H1 (cell line): ENCODE data around the gene MMP25. TPM values are rescaled to one million over a fixed set of nuclear protein-coding genes. Genes with fewer than 3 reads are reported as not detected.

Source experiments
- CTCF ChIA-PET: fragments of 300-600 bp; sonication (Branson Sonifier 250); formaldehyde crosslinking; loops from one replicate; lab custom pipeline; 2021; ENCODE audit not compliant: partially characterized antibody; lab: Charles Lee
- POLR2A ChIA-PET: fragments of 300-600 bp; sonication (Branson Sonifier 250); formaldehyde crosslinking; loops from one replicate; lab custom pipeline; 2021; ENCODE audit warnings: inconsistent platforms; ENCODE audit not compliant: partially characterized antibody; lab: Charles Lee
- DNase-seq, 2 experiments: peaks; one replicate each; pipeline versions ENCODE4 v3.0.0 to v3.0.0-alpha.2; 2010 to 2022; ENCODE audit warnings: low spot score in 2 of 2, low read depth in 1 of 2, mixed read lengths in 1 of 2
- FAIRE-seq: peaks from 2 replicates; lab custom pipeline; 2011; peaks lifted over from hg19 to GRCh38; lab: Jason Lieb, UNC
- H2AFZ ChIP-seq: 2 replicates; pipeline ENCODE4 v1.8.1; 2012; ENCODE audit warnings: low read length, inconsistent platforms
- H2AK5ac ChIP-seq: 2 replicates; pipeline ENCODE4 v1.6.1; 2013; ENCODE audit warnings: low read depth, low read length
- H2BK120ac ChIP-seq: replicated peaks from 2 replicates; pipeline ENCODE3; 2013; ENCODE audit warnings: low read depth, low read length, inconsistent platforms
- H2BK12ac ChIP-seq: 2 replicates; pipeline ENCODE4 v1.6.1; 2013; ENCODE audit warnings: low read depth, low read length
- H2BK15ac ChIP-seq: 2 replicates; pipeline ENCODE4 v1.6.1; 2013; ENCODE audit warnings: low read length
- H2BK20ac ChIP-seq: 2 replicates; pipeline ENCODE4 v1.6.1; 2013; ENCODE audit warnings: low read length
- H2BK5ac ChIP-seq: 2 replicates; pipeline ENCODE4 v1.6.1; 2013; ENCODE audit warnings: low read depth, low read length
- H3K14ac ChIP-seq: 2 replicates; pipeline ENCODE4 v1.6.1; 2013; ENCODE audit warnings: inconsistent platforms; ENCODE audit not compliant: insufficient read length
- H3K18ac ChIP-seq: 2 replicates; pipeline ENCODE4 v1.6.1; 2013; ENCODE audit warnings: low read length; ENCODE audit errors: extremely low read depth
- H3K23ac ChIP-seq: 2 replicates; pipeline ENCODE4 v1.6.1; 2013; ENCODE audit warnings: inconsistent platforms; ENCODE audit not compliant: insufficient read length
- H3K23me2 ChIP-seq: 2 replicates; pipeline ENCODE4 v1.6.1; 2013; ENCODE audit warnings: low read depth, low read length
- H3K27ac ChIP-seq: 2 replicates; pipeline ENCODE4 v1.6.1; 2011; ENCODE audit warnings: low read depth, low read length, inconsistent platforms
- H3K27me3 ChIP-seq, 4 experiments: replicated peaks in 1 of 4; 1 replicate in 1 of 4; 2 replicates in 3 of 4; pipeline versions ENCODE4 v1.6.1 to v1.8.1; 2011 to 2013; ENCODE audit warnings: low read length in 3 of 4, mild to moderate bottlenecking in 3 of 4, inconsistent platforms in 2 of 4, mixed read lengths in 2 of 4, moderate library complexity in 1 of 4; ENCODE audit not compliant: control insufficient read depth in 3 of 4, insufficient read depth in 3 of 4; ENCODE audit errors: extremely low read depth in 1 of 4
- H3K36me3 ChIP-seq, 4 experiments: 2 replicates each; pipeline versions ENCODE4 v1.6.1 to v1.8.1; 2011 to 2013; ENCODE audit warnings: mild to moderate bottlenecking in 4 of 4, low read length in 3 of 4, moderate library complexity in 2 of 4, control low read depth in 1 of 4, inconsistent platforms in 1 of 4; ENCODE audit not compliant: insufficient read depth in 4 of 4, control insufficient read depth in 2 of 4
- H3K4ac ChIP-seq: replicated peaks from 2 replicates; pipeline ENCODE3; 2013; ENCODE audit warnings: low read length, low read depth, mixed read lengths, inconsistent platforms; ENCODE audit not compliant: insufficient read length
- H3K4me1 ChIP-seq, 4 experiments: replicated peaks in 1 of 4; 1 replicate in 1 of 4; 2 replicates in 3 of 4; pipeline versions ENCODE4 v1.6.1 to v1.8.1; 2011 to 2013; ENCODE audit warnings: low read length in 3 of 4, inconsistent platforms in 2 of 4, mixed read lengths in 1 of 4; ENCODE audit not compliant: insufficient read depth in 4 of 4, control insufficient read depth in 3 of 4
- H3K4me2 ChIP-seq, 2 experiments: 2 replicates each; pipeline versions ENCODE4 v1.6.1 to v1.8.1; 2011 to 2013; ENCODE audit warnings: low read depth in 2 of 2, low read length in 2 of 2, control low read depth in 1 of 2, inconsistent platforms in 1 of 2, mild to moderate bottlenecking in 1 of 2; ENCODE audit not compliant: insufficient read depth in 1 of 2
- H3K4me3 ChIP-seq, 4 experiments: fragments of 200-600, 300-600 bp in 1 of 4; sonication (generic), shearing (Covaris generic), sonication (Bioruptor Twin) in 1 of 4; 2 replicates each; pipeline versions ENCODE4 v1.5.1 to v1.8.1; 2011 to 2016; ENCODE audit warnings: low read length in 4 of 4, low read depth in 3 of 4, control low read depth in 2 of 4, inconsistent platforms in 2 of 4, mild to moderate bottlenecking in 2 of 4, mixed read lengths in 1 of 4, moderate library complexity in 1 of 4; ENCODE audit not compliant: insufficient read depth in 2 of 4; ENCODE audit errors: extremely low read depth in 1 of 4
- H3K56ac ChIP-seq: replicated peaks from 2 replicates; pipeline ENCODE3; 2013; ENCODE audit warnings: low read depth, mild to moderate bottlenecking, mixed read lengths, low read length, inconsistent platforms; ENCODE audit not compliant: insufficient read length
- H3K79me1 ChIP-seq: 2 replicates; pipeline ENCODE4 v1.6.1; 2013; ENCODE audit warnings: low read depth, low read length, control low read depth
- H3K79me2 ChIP-seq, 2 experiments: 2 replicates each; pipeline versions ENCODE4 v1.6.1 to v1.8.1; 2012 to 2013; ENCODE audit warnings: low read length in 2 of 2, mild to moderate bottlenecking in 2 of 2, inconsistent platforms in 1 of 2; ENCODE audit not compliant: insufficient read depth in 2 of 2, control insufficient read depth in 1 of 2
- H3K9ac ChIP-seq, 4 experiments: replicated peaks in 1 of 4; 1 replicate in 1 of 4; 2 replicates in 3 of 4; pipeline versions ENCODE4 v1.6.1 to v1.8.1; 2011 to 2013; ENCODE audit warnings: low read depth in 3 of 4, low read length in 3 of 4, control low read depth in 2 of 4, mild to moderate bottlenecking in 2 of 4, moderate library complexity in 2 of 4, inconsistent platforms in 1 of 4; ENCODE audit errors: extremely low read depth in 1 of 4
- H3K9me3 ChIP-seq, 2 experiments: 2 replicates each; pipeline versions ENCODE4 v1.6.1 to v1.8.1; 2012 to 2013; ENCODE audit warnings: mild to moderate bottlenecking in 2 of 2, moderate library complexity in 2 of 2, control low read depth in 1 of 2, inconsistent platforms in 1 of 2, low read depth in 1 of 2, low read length in 1 of 2, mixed read lengths in 1 of 2; ENCODE audit not compliant: insufficient read depth in 2 of 2
- H4K20me1 ChIP-seq, 2 experiments: replicated peaks in 1 of 2; 2 replicates each; pipeline versions ENCODE3 to v1.8.1; 2011 to 2013; ENCODE audit warnings: inconsistent platforms in 2 of 2, low read length in 2 of 2, mild to moderate bottlenecking in 1 of 2; ENCODE audit not compliant: insufficient read depth in 2 of 2, control insufficient read depth in 1 of 2
- H4K5ac ChIP-seq: 2 replicates; pipeline ENCODE4 v1.6.1; 2013; ENCODE audit warnings: low read length, low read depth, mixed read lengths, inconsistent platforms; ENCODE audit not compliant: insufficient read length
- H4K8ac ChIP-seq: 2 replicates; pipeline ENCODE4 v1.8.0; 2013; ENCODE audit warnings: mild to moderate bottlenecking, moderate library complexity, low read length, inconsistent platforms; ENCODE audit not compliant: insufficient read depth; ENCODE audit errors: extremely low read depth
- H4K91ac ChIP-seq: replicated peaks from 2 replicates; pipeline ENCODE3; 2013; ENCODE audit warnings: low read length, mixed read lengths, inconsistent platforms; ENCODE audit not compliant: insufficient read length
- PHF8 ChIP-seq: fragments of 200-600 bp; sonication (generic); conservative IDR thresholded peaks from 2 replicates; pipeline ENCODE4 v1.7.1; 2012; ENCODE audit warnings: low read depth, mild to moderate bottlenecking, inconsistent platforms, low read length, moderate library complexity
- POLR2A ChIP-seq, 2 experiments: IDR thresholded peaks; 1 replicate in 1 of 2; 2 replicates in 1 of 2; pipeline ENCODE4 v1.6.1; 2011; ENCODE audit warnings: low read depth in 2 of 2, low read length in 2 of 2, mild to moderate bottlenecking in 2 of 2; ENCODE audit errors: control extremely low read depth in 1 of 2
- SRF ChIP-seq: IDR thresholded peaks from 2 replicates; pipeline ENCODE4 v1.6.1; 2011; ENCODE audit warnings: mild to moderate bottlenecking, low read depth, low read length, moderate library complexity
- WGBS, 2 experiments: shearing (Covaris generic) in 1 of 2; methylation state at CpG; one replicate each; pipeline versions ENCODE4 v1.1.6 to v1.1.7; 2013 to 2015; ENCODE audit warnings: low lambda C conversion rate in 2 of 2, mixed read lengths in 2 of 2, inconsistent platforms in 1 of 2, low coverage in 1 of 2, missing lambda C conversion rate in 1 of 2; ENCODE audit not compliant: insufficient replicate concordance in 2 of 2, insufficient coverage in 1 of 2, insufficient read length in 1 of 2; ENCODE audit errors: extremely low coverage in 1 of 2, missing lambda C conversion rate in 1 of 2; 5-methylcytosine and 5-hydroxymethylcytosine counted together
- polyA plus RNA-seq, 7 experiments: library from polyadenylated mRNA; depleted of rRNA in 3 of 7; stranded (reverse) in 5 of 7; unstranded in 2 of 7; fragments of >200 nt in 5 of 7; fragments of 200-250 nt in 2 of 7; gene quantifications; 1 replicate in 5 of 7; 2 replicates in 1 of 7; 4 replicates in 1 of 7; pipeline versions ENCODE4 v1.2.1 to v1.2.3, GENCODE V29; 2011 to 2013; ENCODE audit warnings: missing spikeins in 2 of 7, mixed read lengths in 2 of 7
- total RNA-seq: library from RNA; stranded (reverse); fragmentation: NEBNext Ultra II Directional; extraction: Animal tissue kit (Norgen Biotek cat#: 25700); gene quantifications from 2 replicates; pipeline ENCODE4 v1.2.1, GENCODE V29; 2021

The MMP25 gene
- total and polyA plus RNA-seq, 2 of the 8 experiments (the other 6 are each of a cell fraction or from before 2014, with no cell fraction given) = 7.7 to 26.7 TPM

DNA sequence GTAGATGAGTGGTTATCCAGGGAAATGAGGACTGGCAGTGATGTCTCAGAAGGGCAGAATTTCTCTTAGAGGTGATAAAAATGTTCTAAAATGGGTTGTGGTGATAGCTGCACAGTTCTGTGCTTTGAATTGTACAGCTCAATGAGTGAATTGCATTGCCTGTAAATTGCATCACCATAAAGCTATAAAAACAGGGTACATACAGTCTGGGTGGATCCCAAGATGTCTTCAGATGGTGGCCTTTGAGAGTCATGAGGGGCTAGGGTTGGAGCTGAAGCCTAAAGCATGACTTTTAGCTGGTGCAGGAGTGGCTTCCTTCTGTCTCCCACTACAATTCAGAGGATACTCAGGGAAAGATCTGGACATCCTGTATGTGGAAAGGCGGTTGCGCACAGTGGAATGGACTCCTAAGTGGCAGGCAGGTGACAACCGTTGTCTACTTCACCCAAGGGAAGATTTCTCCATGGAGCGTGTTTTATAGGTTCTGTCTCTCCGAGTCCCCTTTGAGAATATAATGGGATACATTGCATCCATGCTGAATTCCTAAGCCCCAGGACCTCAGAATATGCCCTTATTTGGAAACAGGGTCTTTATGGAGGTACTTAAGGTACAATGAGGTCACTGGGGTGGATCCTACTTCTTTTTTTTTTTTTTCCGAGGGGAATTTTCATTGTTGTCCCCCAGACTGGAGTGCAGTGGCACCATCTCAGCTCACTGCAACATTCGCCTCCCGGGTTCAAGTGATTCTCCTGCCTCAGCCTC lies 17.4 kb downstream of the MMP25 start:
- CTCF ChIA-PET = interaction anchor here (0.6 to 8.3 kb wide), 15 partner anchors 20 to 356 kb away, joined by 3 to 76 read pairs (median 3); partner anchors contain the start of gene ZSCAN10
- H2AFZ ChIP-seq = no peak overlapping the region

More for the DNA sequence above, 17.4 kb downstream of the MMP25 start:
- FAIRE-seq = no peak
- no peaks in the 10 kb centered on the region for H3K79me2 ChIP-seq
- H3K27ac ChIP-seq = no peak overlapping the region
- no peaks in the 10 kb centered on the region for H3K9me3 ChIP-seq
- no peak overlapping the region for H2BK12ac ChIP-seq
- no peak overlapping the region for H3K4ac ChIP-seq
- no peak overlapping the region for H3K14ac ChIP-seq
- peaks cover 4% of the 10 kb centered on the region; the same call in 1 of the 2 replicates for H3K23me2 ChIP-seq
- H2AK5ac ChIP-seq = no peak overlapping the region
- no peak overlapping the region for H3K56ac ChIP-seq
- no peak overlapping the region for H3K4me2 ChIP-seq
- peaks cover 4 to 11% (median 5%) of the 10 kb centered on the region in 4 experiments; a peak in 5 of 7 replicates for H3K4me1 ChIP-seq
- DNase-seq = no peak
- H4K8ac ChIP-seq = no peak overlapping the region
- no peaks in the 10 kb centered on the region for H3K79me1 ChIP-seq
- H3K18ac ChIP-seq = 0 out of 2 replicates have a peak overlapping the region, but pooled peaks have one; percentile 78
- no peak overlapping the region for H4K91ac ChIP-seq
- POLR2A ChIA-PET = interaction anchor here (0.7 to 12.7 kb wide), 12 partner anchors 12 to 434 kb away, joined by 3 to 140 read pairs (median 5); partner anchors contain the start of genes CLDN6, TNFRSF12A and ZSCAN10
- TF ChIP-seq POLR2A (IDR thresholded peaks at IDR 0.05; ENCODE audit: control extremely low read depth in 1 of 2, low read depth in 2 of 2, low read length in 2 of 2) (peak in 1 of 2 experiments; percentile 46; a peak in 1 of 3 replicates), PHF8 (no peak), SRF (peak; percentile 94)
- H2BK15ac ChIP-seq = no peak overlapping the region
- no peak overlapping the region for H3K4me3 ChIP-seq
- no peaks in the 10 kb centered on the region for H3K27me3 ChIP-seq
- no peak overlapping the region for H4K5ac ChIP-seq
- H2BK20ac ChIP-seq = peak overlapping the region; percentile 90; the same call in 1 of the 2 replicates
- H2BK5ac ChIP-seq = no peak overlapping the region
- no peak overlapping the region for H3K23ac ChIP-seq
- WGBS, 2 experiments = 88% methylated on average over 7 of the region's 8 CpGs; no CpG with 5 or more reads in 1 of the 2 experiments
- H2BK120ac ChIP-seq = no peak overlapping the region
- no peaks in the 10 kb centered on the region for H3K36me3 ChIP-seq
- H4K20me1 ChIP-seq = no peaks in the 10 kb centered on the region
- H3K9ac ChIP-seq = no peak overlapping the region
